NCI-H1048 (cell line): Measurements from ENCODE around the gene NXPH1.

ENCODE experiments used
- DNase-seq: peaks from one replicate; lab custom pipeline; 2025; lab: John Stamatoyannopoulos, UW

Gene NXPH1

DNA sequence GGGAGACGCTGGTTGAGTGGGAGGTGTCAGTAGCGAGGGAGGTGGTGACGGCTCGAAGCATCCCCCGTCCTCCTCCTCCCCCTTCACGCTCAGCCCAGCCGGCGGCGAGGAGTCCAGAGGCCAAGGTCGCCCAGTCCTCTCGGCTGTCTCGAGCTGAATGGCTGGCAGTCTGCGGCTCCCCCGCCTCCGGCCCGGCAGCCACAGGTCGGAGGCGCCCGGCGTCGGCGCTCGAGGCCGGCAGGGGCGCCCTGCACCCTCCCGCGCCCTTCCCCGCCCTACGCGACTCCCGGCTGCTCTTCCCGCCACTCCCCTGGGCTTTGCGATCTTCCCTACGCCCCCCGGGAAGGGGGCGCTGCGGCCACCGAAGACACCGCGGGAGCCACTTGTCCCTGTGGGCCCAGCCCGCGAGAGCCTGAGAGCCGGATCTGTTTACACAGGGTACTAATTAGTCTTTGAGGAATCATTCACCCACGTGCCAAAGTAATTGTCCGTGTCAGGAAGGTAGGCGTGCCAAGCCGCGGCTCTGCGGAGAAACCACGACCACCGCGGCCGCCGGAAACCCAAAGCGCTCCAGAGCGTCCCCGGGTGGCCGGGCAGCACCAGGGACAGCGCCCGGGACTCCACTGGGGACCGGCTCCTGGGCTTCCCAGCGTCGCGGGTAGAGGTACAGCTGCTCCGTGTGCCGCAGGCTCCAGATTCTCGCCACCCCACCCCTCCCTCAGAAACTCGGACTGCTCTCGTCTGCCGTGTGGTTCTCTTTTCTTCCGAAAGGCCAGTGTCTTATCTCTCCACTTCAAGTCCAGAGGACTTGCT is at the start of gene NXPH1:
Gene NXPH1 (plus strand): TSS at position 133 of the 813 bp plus-strand sequence.
- peak; percentile 44 for DNase-seq

- DNase-seq, result no peak
These were observed 48.5 kb upstream of the NXPH1 start for GRCh38 chr7:8384901-8385300.

- no peak for DNase-seq
These were observed 46.4 kb upstream of the NXPH1 start for GRCh38 chr7:8386926-8387550.

- DNase-seq, result no peak
These were observed 45.7 kb upstream of the NXPH1 start for GRCh38 chr7:8387551-8388256.

- DNase-seq, result no peak
These were observed 45.2 kb upstream of the NXPH1 start for GRCh38 chr7:8388257-8388625.

DNA sequence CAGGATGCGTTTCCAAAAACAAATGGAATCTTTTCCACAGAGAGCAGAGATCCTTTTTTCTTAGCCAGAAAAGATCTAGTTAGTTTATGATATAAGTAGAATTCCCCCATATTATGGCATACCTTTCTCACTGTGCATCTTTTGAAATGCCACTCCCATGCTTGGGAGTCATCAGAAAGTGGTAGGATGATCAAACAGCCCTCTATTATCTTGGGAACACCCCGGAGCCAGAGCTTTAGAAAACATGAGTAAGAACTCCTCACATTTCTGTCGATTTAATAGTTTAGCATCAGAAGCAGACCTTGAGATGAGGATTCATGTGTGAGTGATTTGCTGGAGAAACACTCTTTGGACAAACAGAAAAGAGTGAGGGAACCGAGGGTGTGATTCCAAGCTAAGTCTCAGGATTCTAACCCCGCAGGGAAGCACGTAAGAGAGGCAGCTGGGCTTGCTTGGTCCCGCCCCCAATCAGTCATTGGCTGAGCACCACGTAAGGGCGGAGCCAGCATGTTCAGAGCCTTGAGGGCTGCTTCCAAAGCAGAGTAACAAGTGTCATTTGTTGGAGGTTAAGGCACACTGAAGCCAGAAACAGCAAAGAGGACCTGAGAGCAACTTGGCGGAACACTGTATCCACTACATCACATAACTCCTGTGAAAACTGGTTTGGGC is 43.7 kb upstream of the NXPH1 start:
- no peak for DNase-seq

DNA sequence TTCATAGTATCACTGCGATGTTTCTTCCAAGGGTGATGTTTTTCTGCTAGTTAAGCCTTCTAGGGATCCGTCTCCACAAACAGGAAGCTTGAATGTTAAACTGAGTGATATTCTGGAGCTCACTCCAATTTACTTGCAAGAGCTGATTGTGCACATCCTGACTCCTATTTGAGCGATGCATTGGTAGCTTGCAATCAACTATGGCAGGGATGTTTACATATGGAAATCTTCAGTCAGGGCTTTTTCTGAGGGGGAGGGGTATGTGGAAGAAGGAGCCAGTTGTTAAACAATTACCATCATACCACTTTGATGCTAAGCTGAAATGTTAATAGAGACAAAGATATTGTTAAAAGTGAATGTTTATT is 43.2 kb upstream of the NXPH1 start:
- no peak for DNase-seq

GRCh38 chr7:8391353-8392062 is 41.9 kb upstream of the NXPH1 start:
- DNase-seq, result no peak

- no peak for DNase-seq
These were observed 37.1 kb upstream of the NXPH1 start for GRCh38 chr7:8396294-8396693.

GRCh38 chr7:8408871-8409270 is 24.5 kb upstream of the NXPH1 start:
- no peak for DNase-seq

DNA sequence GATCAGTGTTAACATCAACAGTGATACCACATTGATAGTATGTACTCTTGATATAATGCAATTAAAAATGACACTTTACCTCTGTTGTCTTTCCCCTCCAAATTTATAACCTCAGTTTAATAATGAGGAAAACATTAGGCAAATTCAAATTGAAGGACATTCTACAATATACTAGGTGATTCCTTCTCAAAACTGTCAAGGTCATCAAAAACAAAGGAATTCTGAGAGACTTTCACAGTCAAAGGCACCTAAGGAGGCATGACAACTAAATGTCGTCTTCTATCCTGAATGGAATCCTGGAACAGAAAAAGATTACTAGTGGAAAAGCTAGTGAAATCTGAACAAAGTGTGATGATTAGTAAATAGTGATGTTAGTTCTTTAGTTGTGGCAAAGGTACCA is 22.3 kb upstream of the NXPH1 start:
- DNase-seq, result no peak

- DNase-seq, result no peak
These were observed 19.8 kb upstream of the NXPH1 start for GRCh38 chr7:8413600-8413999.

- peak; percentile 58 for DNase-seq
These were observed 14.7 kb upstream of the NXPH1 start for GRCh38 chr7:8418629-8419245.

- DNase-seq, result no peak
These were observed 11.2 kb upstream of the NXPH1 start for GRCh38 chr7:8422177-8422576.

DNA sequence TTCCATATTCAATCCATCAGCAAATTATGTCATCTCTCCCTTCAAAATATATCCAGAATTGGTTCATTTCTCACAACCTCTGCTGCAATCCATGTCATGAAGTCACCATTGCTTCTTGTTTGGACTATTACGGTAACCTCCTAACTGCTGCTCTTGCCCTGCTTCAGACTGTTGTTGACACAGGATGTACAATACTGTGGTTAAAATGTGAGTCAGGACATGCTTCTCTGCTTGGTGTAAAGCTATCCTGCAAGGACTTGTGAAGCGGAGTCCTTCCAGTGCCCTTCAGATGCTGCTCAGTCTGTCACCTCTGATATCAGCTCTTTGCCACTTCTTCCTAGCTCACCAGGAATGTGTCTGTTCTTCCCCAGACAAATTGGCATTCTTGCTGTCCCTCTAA is 10.4 kb upstream of the NXPH1 start:
- no peak for DNase-seq

DNA sequence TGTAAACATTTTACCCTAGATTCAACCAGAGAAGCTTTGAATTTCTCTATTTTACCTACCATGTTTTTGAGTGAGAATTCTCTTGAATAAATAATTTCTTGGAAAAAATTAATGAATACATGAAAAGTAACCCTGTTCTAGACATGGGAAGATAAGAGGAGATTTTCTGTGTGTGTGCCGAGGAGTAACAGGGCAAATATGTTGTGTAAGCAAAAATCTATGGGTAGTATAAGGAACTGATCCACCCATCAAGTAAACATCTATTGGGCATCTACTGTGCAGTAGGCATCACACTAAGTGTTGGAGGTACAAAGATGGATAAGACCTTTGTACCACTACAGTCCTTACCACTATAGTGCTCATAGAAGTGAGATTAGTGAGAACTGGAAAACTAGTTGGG is 8.2 kb upstream of the NXPH1 start:
- no peak for DNase-seq

GRCh38 chr7:8430643-8431042 is 2.8 kb upstream of the NXPH1 start:
- DNase-seq, result no peak

- no peak for DNase-seq
These were observed 1.0 kb downstream of the NXPH1 start for GRCh38 chr7:8434290-8435002.

- DNase-seq, result no peak
These were observed 1.7 kb downstream of the NXPH1 start for GRCh38 chr7:8435095-8435494.

DNA sequence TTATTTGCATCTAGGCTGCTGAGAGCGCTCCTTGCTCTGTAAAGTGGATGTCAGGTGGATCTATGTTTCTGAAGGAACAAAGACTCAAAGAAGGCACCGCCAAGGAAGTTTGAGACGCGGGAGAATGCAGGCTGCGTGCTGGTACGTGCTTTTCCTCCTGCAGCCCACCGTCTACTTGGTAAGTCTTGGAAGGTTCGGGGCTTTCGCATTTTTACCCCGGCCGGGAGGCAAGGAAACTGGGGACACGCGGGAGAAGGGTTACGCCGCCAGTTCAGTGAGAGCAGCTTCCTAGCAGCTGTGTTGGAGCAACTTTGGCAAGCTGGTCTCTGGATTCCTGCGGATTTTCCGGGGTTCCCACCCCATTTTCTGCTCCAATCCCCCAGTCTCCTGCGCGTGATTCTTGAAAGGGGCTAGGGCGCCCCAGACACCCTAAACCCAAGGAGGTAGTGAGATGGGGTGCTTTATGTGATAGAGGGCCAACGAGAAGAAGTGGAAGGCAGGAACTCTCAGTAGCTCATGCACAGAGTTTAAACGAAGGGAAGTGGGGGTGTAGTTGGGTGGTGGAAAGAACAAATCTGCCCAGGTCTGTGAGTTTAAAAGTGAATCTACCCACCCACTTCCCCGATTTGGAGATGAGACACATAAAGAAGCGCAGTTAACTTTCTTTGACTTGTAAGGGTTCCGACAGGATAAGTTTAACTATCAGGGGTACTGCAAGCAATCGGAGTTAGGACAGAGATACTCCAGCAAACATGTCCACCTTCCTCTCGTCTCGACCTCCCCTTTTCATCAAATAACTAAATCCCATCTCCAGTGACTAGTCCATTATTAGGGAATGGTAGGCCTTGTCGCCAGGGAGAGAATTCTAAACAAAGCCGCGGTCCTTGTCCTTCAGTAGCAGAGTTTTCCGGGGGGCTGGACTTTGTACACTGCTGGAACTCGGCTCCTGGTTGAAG is 2.5 kb downstream of the NXPH1 start:
- no peak for DNase-seq
